Activated CD8-positive, alpha-beta T cell treated with anti-CD3 and anti-CD28 coated beads for 36 hours (primary cell): ENCODE results near the gene ACTR3C. TPM values are rescaled to one million over a fixed set of nuclear protein-coding genes. Genes with fewer than 3 reads are reported as not detected.

Source experiments
- ATAC-seq: fragments of 200-7000 bp; cut with Tn5 transposase; one replicate; pipeline ENCODE4 v1.10.0; 2021; ENCODE audit warnings: mild to moderate bottlenecking, moderate library complexity
- CTCF ChIA-PET: fragments of 350-600 bp; sonication (Branson Sonifier 250); formaldehyde crosslinking; loops from one replicate; lab custom pipeline; 2021; ENCODE audit warnings: antibody characterized with exemption; lab: Charles Lee
- POLR2A ChIA-PET: fragments of 350-600 bp; sonication (Branson Sonifier 250); formaldehyde crosslinking; loops from one replicate; lab custom pipeline; 2021; ENCODE audit warnings: antibody characterized with exemption; lab: Charles Lee
- DNase-seq: peaks from one replicate; pipeline ENCODE4 v3.0.0-alpha.2; 2020
- H3K27ac Mint-ChIP-seq: one replicate; pipeline ENCODE4 v1.8.0; 2021; ENCODE audit warnings: mild to moderate bottlenecking, mixed read lengths
- H3K27me3 Mint-ChIP-seq: one replicate; pipeline ENCODE4 v1.8.0; 2021; ENCODE audit warnings: mixed read lengths
- H3K36me3 Mint-ChIP-seq: one replicate; pipeline ENCODE4 v1.8.0; 2021; ENCODE audit warnings: low read depth, mixed read lengths
- H3K4me1 Mint-ChIP-seq: one replicate; pipeline ENCODE4 v1.8.0; 2021; ENCODE audit warnings: low read depth, mixed read lengths
- H3K4me3 Mint-ChIP-seq: one replicate; pipeline ENCODE4 v1.8.0; 2021; ENCODE audit warnings: mild to moderate bottlenecking, moderate library complexity, mixed read lengths
- H3K9me3 Mint-ChIP-seq: one replicate; pipeline ENCODE4 v1.8.0; 2021; ENCODE audit warnings: mixed read lengths
- CTCF ChIP-seq: fragments of 200-600 bp; IDR thresholded peaks from one replicate; pipeline ENCODE4 v1.8.0; 2022; ENCODE audit warnings: antibody characterized with exemption, mild to moderate bottlenecking
- intact Hi-C: fragments of 100-400 bp; cut with micrococcal nuclease; formaldehyde crosslinking; loops from one replicate; pipeline ENCODE4 v1.10.0; 2022
- total RNA-seq, 2 experiments: library from RNA; stranded (reverse); gene quantifications; one replicate each; pipeline ENCODE4 v1.2.3, GENCODE V29; 2021

ACTR3C gene
- total RNA-seq, 2 experiments from 2014 or later, result 2.6 to 2.9 TPM

DNA sequence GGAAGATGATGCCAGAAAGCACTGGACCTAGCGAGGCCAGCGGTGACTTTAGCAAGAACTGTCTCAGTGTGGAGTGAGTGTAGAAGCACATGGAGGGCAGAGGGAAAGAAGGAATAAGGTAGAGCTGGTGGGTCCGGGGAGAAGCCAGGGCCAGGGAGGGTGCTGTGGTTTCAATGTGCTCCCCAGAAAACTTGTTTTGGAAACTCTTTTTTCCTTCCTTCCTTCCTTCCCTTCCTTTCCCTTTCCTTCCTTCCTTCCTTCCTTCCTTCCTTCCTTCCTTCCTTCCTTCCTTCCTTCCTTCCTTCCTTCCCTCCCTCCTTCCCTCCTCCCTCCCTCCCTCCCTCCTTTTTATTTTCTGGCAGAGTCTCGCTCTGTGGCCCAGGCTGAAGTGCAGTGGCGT, 23.6 kb upstream of the ACTR3C start:
- CTCF ChIA-PET, result interaction anchor here (3.4 kb wide), 1 partner anchor 9 kb away, joined by 15 read pairs; no protein-coding TSS in a partner anchor
- DNase-seq (no peak), ATAC-seq (no peak)
- Mint-ChIP-seq H3K4me3 (no peak overlapping the region), H3K27ac (no peak overlapping the region), H3K4me1 (no peaks in the 10 kb centered on the region), H3K9me3 (no peaks in the 10 kb centered on the region), H3K36me3 (peaks cover 1% of the 10 kb centered on the region), H3K27me3 (peaks cover 8% of the 10 kb centered on the region)
- intact Hi-C loops, result no loop called here
- TF ChIP-seq CTCF, result no peak
- POLR2A ChIA-PET, result no interaction called here

- DNase-seq, result no peak
- ChIA-PET POLR2A (interaction anchor here (0.8 kb wide), 1 partner anchor 18 kb away, joined by 3 read pairs; no protein-coding TSS in a partner anchor), CTCF (interaction anchor here (1.1 to 3.4 kb wide), 2 partner anchors 11 to 77 kb away, joined by 3 to 15 read pairs; no protein-coding TSS in a partner anchor)
- intact Hi-C loops, result no loop called here
- H3K36me3 Mint-ChIP-seq, result peaks cover 1% of the 10 kb centered on the region
- H3K27ac Mint-ChIP-seq, result no peak overlapping the region
- H3K9me3 Mint-ChIP-seq, result no peaks in the 10 kb centered on the region
- peaks cover 18% of the 10 kb centered on the region for H3K27me3 Mint-ChIP-seq
- no peak overlapping the region for H3K4me3 Mint-ChIP-seq
- TF ChIP-seq CTCF, result no peak
- ATAC-seq, result no peak
- peaks cover 3% of the 10 kb centered on the region for H3K4me1 Mint-ChIP-seq
These were observed 21.7 kb upstream of the ACTR3C start for GRCh38 chr7:150345012-150345411.

DNA sequence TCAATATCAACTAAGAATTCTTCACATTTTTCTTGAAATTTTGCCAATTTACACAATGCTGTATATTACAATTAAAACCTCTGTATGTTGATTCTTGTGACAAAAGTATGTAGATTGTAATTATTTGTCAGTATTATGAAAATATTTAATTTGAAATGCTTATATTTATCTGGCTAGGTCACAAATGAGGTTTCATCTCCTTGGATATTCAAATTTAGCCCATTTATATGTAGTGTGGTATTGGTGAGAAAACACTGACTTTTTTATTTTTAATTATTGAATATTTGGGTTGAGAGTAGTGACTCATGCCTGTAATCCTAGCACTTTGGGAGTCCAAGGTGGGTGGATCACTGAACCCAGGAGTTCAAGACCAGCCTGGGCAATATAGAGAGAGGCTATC, 21.0 kb upstream of the ACTR3C start:
- ChIA-PET CTCF (interaction anchor here (3.4 kb wide), 1 partner anchor 12 kb away, joined by 15 read pairs; no protein-coding TSS in a partner anchor), POLR2A (interaction anchor here (0.8 kb wide), 1 partner anchor 18 kb away, joined by 3 read pairs; no protein-coding TSS in a partner anchor)
- Mint-ChIP-seq H3K4me3 (no peak overlapping the region), H3K27me3 (peaks cover 18% of the 10 kb centered on the region), H3K4me1 (peaks cover 10% of the 10 kb centered on the region), H3K9me3 (no peaks in the 10 kb centered on the region), H3K36me3 (peaks cover 1% of the 10 kb centered on the region), H3K27ac (no peak overlapping the region)
- intact Hi-C loops, result no loop called here
- DNase-seq (no peak), ATAC-seq (no peak)
- TF ChIP-seq CTCF, result no peak

- Mint-ChIP-seq H3K36me3 (peaks cover 1% of the 10 kb centered on the region), H3K4me3 (no peak overlapping the region), H3K27ac (no peak overlapping the region), H3K4me1 (peaks cover 12% of the 10 kb centered on the region), H3K27me3 (peaks cover 18% of the 10 kb centered on the region), H3K9me3 (no peaks in the 10 kb centered on the region)
- ChIA-PET POLR2A (interaction anchor here (0.9 to 1.1 kb wide), 2 partner anchors 14 to 74 kb away, joined by 3 read pairs; no protein-coding TSS in a partner anchor), CTCF (interaction anchor here (1.1 to 1.2 kb wide), 2 partner anchors 18 to 78 kb away, joined by 3 to 4 read pairs; no protein-coding TSS in a partner anchor)
- ATAC-seq, result no peak
- no peak for DNase-seq
- intact Hi-C loops, result no loop called here
- TF ChIP-seq CTCF, result no peak
These were observed 19.9 kb upstream of the ACTR3C start for GRCh38 chr7:150343225-150343624.

DNA sequence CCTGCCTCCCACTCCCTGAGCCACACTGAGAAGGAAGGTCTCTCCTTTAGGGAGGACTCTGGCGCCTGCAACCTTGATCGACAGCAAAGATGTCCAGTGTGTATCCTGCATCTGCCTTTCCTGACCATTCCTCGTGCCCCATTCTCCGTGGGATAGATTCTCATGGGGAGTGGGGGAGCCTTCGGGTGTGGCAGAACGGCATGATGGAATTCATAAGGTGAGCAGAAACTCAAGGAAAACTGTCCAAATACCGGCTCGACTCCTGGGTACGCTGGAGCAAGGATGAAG, 18.7 kb upstream of the ACTR3C start:
- Mint-ChIP-seq H3K9me3 (no peaks in the 10 kb centered on the region), H3K4me3 (no peak overlapping the region), H3K36me3 (peaks cover 3% of the 10 kb centered on the region), H3K4me1 (peaks cover 12% of the 10 kb centered on the region), H3K27me3 (peaks cover 18% of the 10 kb centered on the region), H3K27ac (no peak overlapping the region)
- TF ChIP-seq CTCF, result no peak
- ATAC-seq, result no peak
- no peak for DNase-seq
- ChIA-PET POLR2A (no interaction called here), CTCF (no interaction called here)
- intact Hi-C loops, result no loop called here
